Loucy (cell line): ENCODE data around the gene SMARCB1.

Experiments used
- H2AFZ ChIP-seq: fragments of 200-600 bp; sonication (generic); 2 replicates; pipeline ENCODE4 v1.6.0; 2016; ENCODE audit warnings: antibody characterized with exemption, mild to moderate bottlenecking, low read length, moderate library complexity
- H3F3A ChIP-seq: fragments of 200-600 bp; 2 replicates; pipeline ENCODE4 v1.6.0; 2016; ENCODE audit warnings: antibody characterized with exemption, low read depth, mild to moderate bottlenecking
- H3K27me3 ChIP-seq: fragments of 200-600 bp; sonication (generic); 2 replicates; pipeline ENCODE4 v1.6.1; 2014; ENCODE audit warnings: low read length, mild to moderate bottlenecking; ENCODE audit not compliant: insufficient read depth, poor library complexity, severe bottlenecking
- H3K36me3 ChIP-seq: fragments of 200-600 bp; sonication (generic); 2 replicates; pipeline ENCODE4 v1.6.1; 2016; ENCODE audit warnings: low read length; ENCODE audit not compliant: insufficient read depth
- H3K4me1 ChIP-seq: fragments of 200-600 bp; sonication (generic); 2 replicates; pipeline ENCODE4 v1.5.1; 2014; ENCODE audit warnings: low read length, mild to moderate bottlenecking; ENCODE audit not compliant: insufficient read depth, poor library complexity, severe bottlenecking
- H3K4me2 ChIP-seq: fragments of 200-600 bp; sonication (generic); 2 replicates; pipeline ENCODE4 v1.6.0; 2014; ENCODE audit warnings: antibody characterized with exemption, low read length, low read depth, mild to moderate bottlenecking; ENCODE audit not compliant: poor library complexity, severe bottlenecking
- H3K4me3 ChIP-seq: fragments of 200-600 bp; sonication (generic); 2 replicates; pipeline ENCODE4 v1.5.1; 2014; ENCODE audit warnings: low read length, mild to moderate bottlenecking, mixed read lengths; ENCODE audit not compliant: poor library complexity, severe bottlenecking
- H3K79me2 ChIP-seq: fragments of 200-600 bp; sonication (generic); 2 replicates; pipeline ENCODE4 v1.6.1; 2014; ENCODE audit warnings: low read length; ENCODE audit not compliant: insufficient read depth
- H3K9ac ChIP-seq: fragments of 200-600 bp; sonication (generic); 2 replicates; pipeline ENCODE4 v1.6.0; 2014; ENCODE audit warnings: mild to moderate bottlenecking, low read depth, low read length, moderate library complexity; ENCODE audit not compliant: poor library complexity, severe bottlenecking
- H3K9me2 ChIP-seq: fragments of 200-600 bp; sonication (generic); replicated peaks from 2 replicates; pipeline ENCODE4 v1.6.1; 2016; ENCODE audit warnings: low read depth, low read length, mixed read lengths
- H3K9me3 ChIP-seq: fragments of 200-600 bp; sonication (generic); 2 replicates; pipeline ENCODE4 v1.6.1; 2014; ENCODE audit warnings: mild to moderate bottlenecking, antibody characterized with exemption, low read length, low read depth; ENCODE audit not compliant: insufficient read depth
- H4K20me1 ChIP-seq: fragments of 200-600 bp; sonication (generic); 2 replicates; pipeline ENCODE4 v1.6.0; 2014; ENCODE audit warnings: antibody characterized with exemption, low read length, mild to moderate bottlenecking; ENCODE audit not compliant: insufficient read depth, poor library complexity, severe bottlenecking
- EZH2phosphoT487 ChIP-seq: fragments of 200-600 bp; IDR thresholded peaks from 2 replicates; pipeline ENCODE4 v1.6.1; 2018; ENCODE audit warnings: antibody characterized with exemption, mild to moderate bottlenecking, moderate library complexity, borderline replicate concordance
- TF ChIP-seq, protein P1 (sequence below): fragments of 200-600 bp; sonication (generic); conservative IDR thresholded peaks from 2 replicates; pipeline ENCODE4 v1.5.1; 2014; ENCODE audit warnings: mild to moderate bottlenecking, antibody characterized with exemption, low read length

The SMARCB1 gene

DNA sequence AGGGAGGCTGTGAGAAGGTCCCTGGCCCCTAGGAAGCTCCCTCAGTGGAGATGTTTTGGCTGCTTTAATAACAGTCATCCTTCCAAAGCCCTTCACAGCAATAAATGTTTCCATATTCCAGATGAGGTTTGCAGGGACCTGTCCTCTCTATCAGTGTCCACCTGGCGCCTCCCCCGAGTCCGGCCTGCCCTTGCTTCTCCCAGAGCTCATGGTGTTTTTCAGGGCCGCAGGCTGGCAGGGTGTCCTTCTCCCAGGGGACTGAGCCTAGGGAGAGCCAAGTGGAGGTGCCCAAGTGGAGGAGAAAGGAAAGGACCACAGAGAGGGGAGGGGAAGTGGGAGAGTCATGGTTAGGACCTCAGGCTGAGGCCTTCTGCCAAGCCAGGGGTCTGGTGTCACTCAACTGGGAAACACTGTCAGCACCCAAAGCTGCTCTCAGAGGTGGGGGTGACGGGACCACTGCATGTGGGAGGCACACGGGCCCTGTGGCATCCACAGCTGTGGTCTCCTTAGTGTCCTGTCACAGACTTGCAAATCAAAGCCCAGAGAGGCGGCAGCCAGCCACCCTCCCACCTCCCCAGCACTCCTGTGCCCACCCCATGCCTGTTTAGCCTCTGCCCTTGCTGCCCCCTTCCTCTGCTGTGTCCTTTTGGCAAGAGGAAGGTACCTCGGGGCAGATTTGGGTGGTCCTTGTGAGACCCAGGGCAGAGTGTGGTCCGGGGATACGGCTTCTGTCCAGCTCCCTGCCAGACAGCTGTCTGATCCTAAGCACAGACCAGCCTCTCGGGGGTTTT is 45.7 kb downstream of the SMARCB1 start:
- Histone ChIP-seq H3F3A (no peaks in the 10 kb centered on the region), H3K36me3 (peaks cover 82% of the 10 kb centered on the region; the same call in 1 of the 2 replicates), H4K20me1 (peaks cover 6% of the 10 kb centered on the region), H3K79me2 (peaks cover 14% of the 10 kb centered on the region; the same call in 1 of the 2 replicates), H2AFZ (no peak overlapping the region), H3K4me3 (no peak overlapping the region), H3K9me3 (no peaks in the 10 kb centered on the region), H3K4me2 (no peak overlapping the region), H3K9me2 (no peaks in the 10 kb centered on the region), H3K4me1 (no peaks in the 10 kb centered on the region), H3K9ac (no peak overlapping the region), H3K27me3 (no peaks in the 10 kb centered on the region)
- TF ChIP-seq, protein P1, sequence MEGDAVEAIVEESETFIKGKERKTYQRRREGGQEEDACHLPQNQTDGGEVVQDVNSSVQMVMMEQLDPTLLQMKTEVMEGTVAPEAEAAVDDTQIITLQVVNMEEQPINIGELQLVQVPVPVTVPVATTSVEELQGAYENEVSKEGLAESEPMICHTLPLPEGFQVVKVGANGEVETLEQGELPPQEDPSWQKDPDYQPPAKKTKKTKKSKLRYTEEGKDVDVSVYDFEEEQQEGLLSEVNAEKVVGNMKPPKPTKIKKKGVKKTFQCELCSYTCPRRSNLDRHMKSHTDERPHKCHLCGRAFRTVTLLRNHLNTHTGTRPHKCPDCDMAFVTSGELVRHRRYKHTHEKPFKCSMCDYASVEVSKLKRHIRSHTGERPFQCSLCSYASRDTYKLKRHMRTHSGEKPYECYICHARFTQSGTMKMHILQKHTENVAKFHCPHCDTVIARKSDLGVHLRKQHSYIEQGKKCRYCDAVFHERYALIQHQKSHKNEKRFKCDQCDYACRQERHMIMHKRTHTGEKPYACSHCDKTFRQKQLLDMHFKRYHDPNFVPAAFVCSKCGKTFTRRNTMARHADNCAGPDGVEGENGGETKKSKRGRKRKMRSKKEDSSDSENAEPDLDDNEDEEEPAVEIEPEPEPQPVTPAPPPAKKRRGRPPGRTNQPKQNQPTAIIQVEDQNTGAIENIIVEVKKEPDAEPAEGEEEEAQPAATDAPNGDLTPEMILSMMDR, result no peak
- no peak for TF ChIP-seq EZH2phosphoT487

DNA sequence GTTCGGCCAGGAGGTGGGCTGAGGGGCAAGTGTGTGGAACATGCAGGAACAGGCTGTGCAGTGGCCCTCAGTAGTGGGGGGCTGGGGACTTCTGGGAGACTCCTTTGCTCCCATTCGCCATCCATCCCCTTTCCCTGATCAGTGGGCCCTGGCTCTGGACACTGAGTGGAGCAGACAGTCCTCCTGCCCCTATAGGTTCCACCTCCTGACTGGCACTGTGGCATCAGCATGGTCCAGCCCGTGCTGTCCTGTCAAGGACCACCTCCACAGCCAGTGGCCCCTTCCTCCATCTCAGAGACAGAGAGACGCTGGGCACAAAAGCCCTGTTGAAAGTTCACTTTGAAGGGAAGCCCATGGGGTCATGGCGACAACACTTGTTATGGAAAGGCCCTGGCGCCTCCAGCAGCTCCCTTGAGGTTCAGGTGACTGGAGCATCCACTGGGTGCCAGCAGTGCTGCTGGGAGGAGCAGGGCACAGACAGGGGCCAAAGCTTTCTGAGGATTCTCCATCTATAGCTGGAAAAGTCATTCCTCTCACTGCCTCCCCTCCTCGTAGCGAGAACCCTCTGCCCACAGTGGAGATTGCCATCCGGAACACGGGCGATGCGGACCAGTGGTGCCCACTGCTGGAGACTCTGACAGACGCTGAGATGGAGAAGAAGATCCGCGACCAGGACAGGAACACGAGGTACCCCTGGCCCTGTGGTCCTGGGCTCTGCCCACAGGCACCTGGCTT is 46.4 kb downstream of the SMARCB1 start:
- peaks cover 6% of the 10 kb centered on the region for H4K20me1 ChIP-seq
- H3K4me1 ChIP-seq, result peaks cover 5% of the 10 kb centered on the region
- no peaks in the 10 kb centered on the region for H3K9me2 ChIP-seq
- no peak overlapping the region for H2AFZ ChIP-seq
- no peaks in the 10 kb centered on the region for H3K9me3 ChIP-seq
- H3K79me2 ChIP-seq, result peaks cover 22% of the 10 kb centered on the region; the same call in 1 of the 2 replicates
- H3K9ac ChIP-seq, result no peak overlapping the region
- H3K4me3 ChIP-seq, result no peak overlapping the region
- H3K4me2 ChIP-seq, result no peak overlapping the region
- no peaks in the 10 kb centered on the region for H3K27me3 ChIP-seq
- H3K36me3 ChIP-seq, result peaks cover 81% of the 10 kb centered on the region; the same call in 1 of the 2 replicates
- TF ChIP-seq, protein P1, result no peak
- no peak for TF ChIP-seq EZH2phosphoT487
- H3F3A ChIP-seq, result no peaks in the 10 kb centered on the region

DNA sequence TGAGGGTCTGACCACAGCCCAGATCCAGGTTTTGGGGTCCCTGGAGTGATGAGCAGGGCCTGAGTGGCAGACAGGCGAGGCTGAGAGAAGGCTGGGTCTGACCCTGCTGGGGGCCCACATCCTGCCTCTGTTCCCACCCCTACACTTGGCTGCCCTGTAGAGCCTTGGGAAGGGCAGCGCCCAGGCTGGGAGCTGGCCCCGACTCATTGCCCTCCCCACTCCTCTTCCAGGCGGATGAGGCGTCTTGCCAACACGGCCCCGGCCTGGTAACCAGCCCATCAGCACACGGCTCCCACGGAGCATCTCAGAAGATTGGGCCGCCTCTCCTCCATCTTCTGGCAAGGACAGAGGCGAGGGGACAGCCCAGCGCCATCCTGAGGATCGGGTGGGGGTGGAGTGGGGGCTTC is 47.1 kb downstream of the SMARCB1 start:
- Histone ChIP-seq H3K4me3 (no peak overlapping the region), H3K9me3 (no peaks in the 10 kb centered on the region), H3K9ac (no peak overlapping the region), H3K79me2 (peaks cover 23% of the 10 kb centered on the region; the same call in 1 of the 2 replicates), H3K9me2 (no peaks in the 10 kb centered on the region), H2AFZ (no peak overlapping the region), H3K36me3 (peaks cover 74% of the 10 kb centered on the region; the same call in 1 of the 2 replicates), H3K4me2 (no peak overlapping the region), H4K20me1 (peaks cover 6% of the 10 kb centered on the region), H3F3A (no peaks in the 10 kb centered on the region), H3K4me1 (peaks cover 5% of the 10 kb centered on the region), H3K27me3 (no peaks in the 10 kb centered on the region)
- no peak for TF ChIP-seq EZH2phosphoT487
- TF ChIP-seq, protein P1, result no peak
